ENCODE measurements around the gene ADAT3. TPM values are rescaled to one million over a fixed set of nuclear protein-coding genes. Genes with fewer than 3 reads are reported as not detected.

The ADAT3 gene
- total and polyA plus RNA-seq, 2 of the 4 experiments (the other 2 are of a cell fraction), result 0.36 to 2.8 TPM

DNA sequence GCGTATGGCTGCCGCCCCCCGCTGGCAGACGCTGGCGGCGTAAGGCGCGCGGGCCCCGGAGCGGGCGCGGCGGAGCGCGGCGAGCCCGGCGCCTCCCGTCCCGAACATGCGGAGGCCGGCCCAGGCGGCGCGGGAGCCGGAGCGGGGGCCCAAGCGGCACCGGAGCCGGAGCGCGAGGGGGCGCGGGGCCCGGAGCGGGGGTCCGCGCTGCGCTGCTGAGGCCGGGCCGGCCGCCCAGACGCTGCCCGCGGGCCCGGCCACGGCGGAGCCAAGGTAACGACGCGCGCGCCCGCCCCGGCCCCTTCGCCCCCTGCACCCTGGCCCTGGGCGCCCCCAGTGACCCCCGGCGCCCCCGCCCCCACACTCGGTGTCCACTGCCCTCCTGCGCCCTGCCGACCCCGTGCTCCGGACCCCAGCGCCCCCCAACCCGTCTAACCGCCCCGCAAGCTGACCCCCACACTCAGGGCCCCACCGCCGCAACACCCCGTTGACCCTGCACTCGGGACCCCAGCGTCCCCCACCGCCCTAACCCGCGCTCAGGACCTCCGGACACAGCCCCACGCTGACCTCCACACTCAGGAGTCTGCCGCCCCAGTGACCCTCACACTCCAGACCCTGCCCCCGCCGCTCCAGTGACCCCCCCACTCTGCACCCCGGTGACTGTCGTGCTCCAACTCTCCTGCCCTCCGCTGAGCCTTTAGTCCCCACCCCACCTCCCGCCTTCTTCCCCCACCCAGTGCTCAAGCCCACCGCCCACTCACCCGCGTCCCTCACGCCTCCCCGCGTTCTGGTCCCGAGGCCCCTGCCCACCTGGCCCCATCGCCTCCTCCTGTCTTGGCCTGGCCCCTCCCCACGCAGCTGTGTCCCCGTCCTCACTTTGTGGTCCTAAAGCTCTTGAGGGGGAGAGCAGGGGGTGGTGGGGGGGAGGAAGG lies 36.2 kb downstream of the ADAT3 start, which contains the start of gene CSNK1G2:
Gene CSNK1G2, plus strand, starts transcription at position 27 of the 932 bp plus-strand sequence. CDS start 28,601 bp downstream, outside the sequence.
- Histone ChIP-seq H2AK9ac (replicated peaks; ENCODE audit: low read depth, low read length, poor library complexity) (peak within 1 kb of the TSS; percentile 99), H3K36me3 (ENCODE audit: control insufficient read depth, insufficient read depth, low read length) (no peaks in the 10 kb centered on the region), H3K4ac (ENCODE audit: low read depth, low read length) (peak within 1 kb of the TSS; percentile 96), H3K56ac (ENCODE audit: extremely low read depth, insufficient read depth, low read length) (peak within 1 kb of the TSS; percentile 90), H4K20me1 (ENCODE audit: insufficient read depth, low read length) (peaks cover 43% of the 10 kb centered on the region), H3K18ac (ENCODE audit: low read depth, low read length) (peak within 1 kb of the TSS; percentile 60), H3K4me2 (ENCODE audit: low read depth, low read length) (peak within 1 kb of the TSS; percentile 89), H2BK5ac (ENCODE audit: low read depth, low read length, poor library complexity, severe bottlenecking) (peak within 1 kb of the TSS; percentile 88), H3K79me1 (ENCODE audit: low read depth in 1 of 2, low read length in 2 of 2) (peaks cover 5 to 43% of the 10 kb centered on the region in 2 experiments; a peak in 2 of 4 replicates), H4K8ac (ENCODE audit: low read depth in 2 of 2, low read length in 2 of 2) (peak within 1 kb of the TSS; percentile 90 to 97), H3K9me3 (ENCODE audit: control insufficient read depth, insufficient read depth, low read length) (no peaks in the 10 kb centered on the region), H2BK20ac (ENCODE audit: low read depth, low read length) (peak within 1 kb of the TSS; percentile 23; the same call in 1 of the 2 replicates), H2BK15ac (ENCODE audit: low read depth, low read length) (no peak within 1 kb of the TSS; the same call in 2 of the 3 replicates), H3K4me3 (ENCODE audit: insufficient read depth, low read depth, low read length) (peak within 1 kb of the TSS; percentile 72), H2AK5ac (ENCODE audit: low read depth, low read length) (peak within 1 kb of the TSS; percentile 97), H3K27ac (ENCODE audit: insufficient read depth, low read length) (peak within 1 kb of the TSS; percentile 87), H3K23ac (ENCODE audit: low read depth, low read length) (peak within 1 kb of the TSS; percentile 93), H3K27me3 (ENCODE audit: control insufficient read depth, insufficient read depth, low read length) (no peaks in the 10 kb centered on the region), H4K91ac (ENCODE audit: insufficient read depth, low read depth, low read length) (peak within 1 kb of the TSS; percentile 90), H3K9me1 (ENCODE audit: insufficient read depth, low read length) (peaks cover 5% of the 10 kb centered on the region; the same call in 1 of the 2 replicates), H3K9ac (ENCODE audit: low read depth, low read length) (peak within 1 kb of the TSS; percentile 83), H3K14ac (replicated peaks; ENCODE audit: low read depth, low read length) (peak within 1 kb of the TSS; percentile 99), H2AFZ (replicated peaks; ENCODE audit: low read length, poor library complexity) (peak within 1 kb of the TSS; percentile 93), H3K4me1 (ENCODE audit: control insufficient read depth, insufficient read depth, low read length) (peaks cover 10% of the 10 kb centered on the region), H4K5ac (ENCODE audit: low read depth, low read length) (peak within 1 kb of the TSS; percentile 72), H2BK120ac (ENCODE audit: low read depth, low read length) (peak within 1 kb of the TSS; percentile 67)
- peak; percentile 3; the same call in 1 of the 2 replicates for ATAC-seq (ENCODE audit: low read depth)
- dilution Hi-C loops (cut with HindIII; ENCODE audit: low sequenced_read_pairs, unreplicated experiment) (no loop called here), in situ Hi-C loops (cut with MboI; ENCODE audit: low sequenced_read_pairs) (no loop called here), intact Hi-C loops (cut with micrococcal nuclease) (no loop called here)
- 0% methylated on average over 42 of the region's 97 CpGs; no CpG with 5 or more reads in 1 of the 2 experiments for WGBS, 2 experiments (ENCODE audit: extremely low coverage in 2 of 2, insufficient read length in 1 of 2)
- TF ChIP-seq MXI1 (IDR thresholded peaks at IDR 0.05; ENCODE audit: borderline replicate concordance, low read depth, low read length), result peak; percentile 39; the same call in 1 of the 2 replicates
- no peak for TF ChIP-seq RAD21 (IDR thresholded peaks at IDR 0.05; ENCODE audit: low read length)
- no peak for TF ChIP-seq MAFK (IDR thresholded peaks at IDR 0.05; ENCODE audit: low read depth, low read length)
- no peak for TF ChIP-seq SMC3 (IDR thresholded peaks at IDR 0.05; ENCODE audit: low read depth, low read length)
- TF ChIP-seq MAZ (IDR thresholded peaks at IDR 0.05; ENCODE audit: borderline replicate concordance, low read depth, low read length), result no peak
- TF ChIP-seq, protein P1, sequence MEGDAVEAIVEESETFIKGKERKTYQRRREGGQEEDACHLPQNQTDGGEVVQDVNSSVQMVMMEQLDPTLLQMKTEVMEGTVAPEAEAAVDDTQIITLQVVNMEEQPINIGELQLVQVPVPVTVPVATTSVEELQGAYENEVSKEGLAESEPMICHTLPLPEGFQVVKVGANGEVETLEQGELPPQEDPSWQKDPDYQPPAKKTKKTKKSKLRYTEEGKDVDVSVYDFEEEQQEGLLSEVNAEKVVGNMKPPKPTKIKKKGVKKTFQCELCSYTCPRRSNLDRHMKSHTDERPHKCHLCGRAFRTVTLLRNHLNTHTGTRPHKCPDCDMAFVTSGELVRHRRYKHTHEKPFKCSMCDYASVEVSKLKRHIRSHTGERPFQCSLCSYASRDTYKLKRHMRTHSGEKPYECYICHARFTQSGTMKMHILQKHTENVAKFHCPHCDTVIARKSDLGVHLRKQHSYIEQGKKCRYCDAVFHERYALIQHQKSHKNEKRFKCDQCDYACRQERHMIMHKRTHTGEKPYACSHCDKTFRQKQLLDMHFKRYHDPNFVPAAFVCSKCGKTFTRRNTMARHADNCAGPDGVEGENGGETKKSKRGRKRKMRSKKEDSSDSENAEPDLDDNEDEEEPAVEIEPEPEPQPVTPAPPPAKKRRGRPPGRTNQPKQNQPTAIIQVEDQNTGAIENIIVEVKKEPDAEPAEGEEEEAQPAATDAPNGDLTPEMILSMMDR (conservative IDR thresholded peaks at IDR 0.05; ENCODE audit: low read depth, low read length), result peak; percentile 49; the same call in 1 of the 2 replicates
- CTCF ChIA-PET, result no interaction called here
- BruUV-seq (replicated peaks), result no TSS peak
- DNase-seq, result no peak
- POLR2A ChIA-PET (ENCODE audit: unreplicated experiment), result no interaction called here

Measured in IMR-90 (cell line).